Limb (tissue), 2 donors: ENCODE data around the gene RELL1.

Experiments
- DNase-seq, 2 donors: peaks; one replicate each; pipeline ENCODE4 v3.0.0-alpha.2; 2016; ENCODE audit errors: extremely low spot score in 2 of 2

RELL1 gene

DNA sequence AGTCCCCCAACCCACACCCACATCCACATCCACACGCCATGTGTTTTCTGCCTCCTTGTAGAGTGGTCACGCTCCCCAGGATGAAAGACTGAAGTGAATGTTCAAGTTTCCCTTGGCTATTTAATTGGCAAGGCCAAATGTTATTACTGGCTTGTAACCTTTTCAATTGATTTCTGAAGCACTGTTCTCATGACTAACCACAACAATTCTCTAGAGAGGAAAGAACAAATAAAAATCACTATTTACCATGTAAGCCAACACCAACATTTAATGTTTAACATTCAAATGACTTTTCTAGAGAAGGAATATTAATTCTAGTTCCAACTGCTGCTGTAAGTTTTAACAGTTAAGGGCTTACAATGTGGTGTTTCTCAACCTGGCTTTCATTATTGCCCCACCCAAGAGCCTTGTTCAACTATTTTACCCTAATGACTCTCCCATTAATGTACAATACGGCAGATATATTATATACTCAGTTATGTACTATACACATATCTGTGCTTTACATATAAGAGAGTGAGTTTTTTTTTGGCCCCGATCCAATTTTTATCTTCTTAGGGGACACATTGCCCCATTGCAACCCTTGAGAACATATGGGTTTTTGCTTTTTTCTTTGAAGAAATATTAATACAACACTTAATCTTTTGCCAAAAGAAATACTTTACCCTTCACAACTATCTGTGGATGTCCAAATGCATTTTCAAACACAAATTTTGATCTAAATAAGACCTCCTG lies 46.5 kb downstream of the RELL1 start:
- DNase-seq = no peak

DNA sequence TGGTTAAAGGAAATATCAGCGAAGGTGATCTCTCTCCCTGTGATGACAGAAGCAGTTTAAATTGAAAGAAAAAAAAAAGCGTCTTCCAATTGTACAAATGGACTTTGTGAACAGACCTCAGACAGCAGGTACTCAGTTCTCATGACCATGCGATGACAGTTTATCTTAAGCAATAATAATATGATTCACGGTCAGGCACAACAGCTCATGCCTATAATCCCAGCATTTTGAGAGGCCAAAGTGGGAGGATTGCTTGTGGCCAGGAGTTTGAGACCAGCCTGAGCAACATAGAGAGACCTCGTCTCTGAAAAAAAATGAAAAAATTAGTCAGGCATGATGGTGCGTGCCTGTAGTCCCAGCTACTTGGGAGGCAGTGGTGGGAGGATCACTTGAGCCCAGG lies 51.0 kb downstream of the RELL1 start:
- DNase-seq = no peak

GRCh38 chr4:37634180-37634579 lies 52.0 kb downstream of the RELL1 start:
- no peak for DNase-seq

DNA sequence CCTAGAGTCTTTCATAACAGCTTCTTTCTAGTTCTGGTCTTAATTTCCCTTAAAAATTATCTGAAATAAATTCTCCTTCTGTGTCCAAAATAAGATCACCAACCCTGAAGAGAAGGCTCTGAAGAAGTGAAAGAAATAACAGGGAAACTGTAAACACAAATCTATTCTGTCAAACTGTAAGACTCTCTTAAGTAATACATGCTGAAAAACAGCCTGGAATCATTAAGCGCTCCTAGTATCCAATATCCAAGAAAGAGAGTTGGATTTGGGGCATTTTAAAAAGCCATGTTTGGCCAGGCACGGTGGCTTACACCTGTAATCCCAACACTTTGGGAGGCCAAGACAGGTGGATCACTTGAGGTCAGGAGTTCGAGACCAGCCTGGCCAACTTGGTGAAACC lies 53.3 kb downstream of the RELL1 start:
- no peak for DNase-seq

DNA sequence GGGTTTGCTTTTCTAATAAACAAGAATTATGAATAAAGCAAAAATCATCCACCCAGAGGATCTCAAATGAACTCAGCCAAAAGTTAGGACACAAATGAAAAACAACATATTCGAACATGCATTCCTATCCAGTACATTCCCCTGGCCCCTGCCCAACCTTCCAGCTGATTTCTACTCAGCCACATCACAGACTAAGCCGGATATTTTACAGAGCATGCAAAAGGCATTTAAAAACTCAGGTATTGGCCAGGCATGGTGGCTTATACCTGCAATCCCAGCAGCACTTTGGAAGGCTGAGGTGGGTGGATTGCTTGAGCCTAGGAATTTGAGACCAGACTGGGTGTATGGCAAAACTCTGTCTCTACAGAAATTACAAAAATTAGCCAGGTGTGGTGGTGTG lies 54.6 kb downstream of the RELL1 start:
- DNase-seq = peak in 1 of 2 donors; percentile 55

DNA sequence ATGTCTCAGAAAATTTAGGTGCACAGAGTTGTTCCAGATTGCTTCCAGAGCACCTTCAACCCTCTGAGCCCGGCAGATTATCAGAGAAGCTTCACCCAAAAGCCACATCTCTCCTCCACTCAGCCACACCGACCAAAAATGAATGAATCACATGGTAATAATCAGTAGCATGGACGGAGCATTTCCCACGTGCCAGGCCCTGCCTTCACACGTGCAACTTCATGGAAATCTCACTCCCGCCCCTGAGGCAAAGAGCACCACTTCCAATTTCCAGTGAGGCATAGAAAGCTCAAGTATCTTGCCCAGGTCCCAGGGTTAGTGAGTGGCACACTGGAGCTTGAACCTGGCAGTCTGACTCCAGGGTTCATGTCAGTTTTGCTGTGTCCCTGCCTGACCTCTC lies 56.5 kb downstream of the RELL1 start:
- DNase-seq = no peak

DNA sequence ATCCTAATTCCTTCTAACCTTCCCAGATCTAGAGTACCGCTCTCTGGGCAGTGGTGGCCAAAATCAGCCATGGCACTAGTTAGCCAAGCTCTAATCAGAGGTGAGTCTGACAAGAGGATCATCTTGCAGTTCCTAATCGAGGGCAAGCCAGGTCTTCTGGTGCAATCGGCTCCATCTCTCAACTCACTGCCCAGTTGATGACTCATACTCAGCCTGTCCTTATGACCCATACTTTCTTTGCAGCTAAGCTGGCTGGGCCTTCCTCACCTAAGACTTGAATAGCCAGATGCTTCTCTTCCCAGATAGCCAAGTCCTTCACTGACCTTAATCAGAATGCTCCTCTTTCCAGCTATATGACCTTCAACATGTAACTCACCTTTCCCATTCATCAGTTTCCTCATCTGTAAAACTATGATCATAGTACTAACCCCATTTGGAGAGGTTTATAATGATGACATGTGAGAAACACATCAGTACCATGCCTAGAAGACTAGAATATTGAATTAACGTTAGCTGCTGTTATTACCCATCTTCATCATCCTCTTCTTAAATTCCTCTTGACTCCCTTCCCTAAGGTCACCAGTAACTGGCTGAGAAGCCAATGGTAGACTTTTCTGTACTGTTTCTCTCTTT lies 57.1 kb downstream of the RELL1 start:
- no peak for DNase-seq

DNA sequence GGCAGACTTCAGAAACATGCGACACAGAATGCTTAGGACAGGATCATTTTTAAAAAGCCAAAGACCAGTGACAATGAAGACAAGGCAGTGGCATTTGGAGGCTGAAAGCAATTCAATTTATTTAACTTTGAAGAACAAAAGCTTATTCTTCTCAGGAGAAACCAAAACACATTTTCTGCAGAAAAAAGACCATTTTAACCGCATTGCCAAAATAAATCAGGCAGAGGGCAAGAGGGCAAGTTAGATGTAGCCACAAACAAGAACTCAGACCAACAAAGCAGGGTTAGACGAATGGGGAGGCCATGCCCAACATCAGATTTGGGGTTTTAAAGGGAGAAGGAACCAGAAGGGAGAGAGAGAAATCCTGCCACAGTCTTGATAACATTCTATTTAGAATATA lies 58.9 kb downstream of the RELL1 start:
- no peak for DNase-seq

DNA sequence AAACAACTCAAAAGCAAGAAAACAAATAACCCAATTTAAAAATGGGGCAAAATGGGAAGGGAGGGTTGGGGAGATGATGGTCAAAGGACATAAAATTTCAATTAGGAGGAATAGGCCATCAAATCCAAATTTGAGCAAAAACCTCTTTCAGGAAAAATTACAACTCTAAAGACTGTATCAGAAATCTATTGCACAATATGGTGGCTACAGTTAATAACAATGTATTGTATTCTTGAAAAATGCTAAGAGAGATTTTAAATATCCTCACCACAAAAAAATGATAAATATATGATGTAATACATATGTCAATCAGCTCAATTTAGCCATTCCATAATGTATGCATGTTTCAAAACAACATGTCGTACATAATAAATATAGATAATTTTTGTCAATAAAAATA lies 60.7 kb downstream of the RELL1 start:
- no peak for DNase-seq

- no peak for DNase-seq
Measured at GRCh38 chr4:37623940-37624339, 62.2 kb downstream of the RELL1 start.

DNA sequence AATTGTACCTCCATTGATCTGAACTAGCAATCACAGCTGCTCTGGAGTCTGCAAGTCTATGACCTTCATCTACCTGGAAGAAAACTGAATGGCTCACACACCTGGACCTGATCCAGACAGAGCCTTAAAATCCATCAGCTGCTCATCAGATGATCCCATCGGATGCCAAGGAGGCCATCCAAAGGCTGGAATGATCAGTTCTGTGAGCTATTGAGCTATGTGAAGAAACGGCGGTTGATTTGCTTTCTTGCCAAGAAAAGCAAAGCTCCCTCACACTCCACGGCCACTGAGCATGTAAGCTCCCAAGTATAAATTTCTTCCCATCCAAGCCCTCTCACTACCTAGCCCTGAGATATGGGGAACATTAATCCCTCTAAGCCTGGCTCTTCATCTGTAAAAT lies 63.1 kb downstream of the RELL1 start:
- DNase-seq = no peak

GRCh38 chr4:37620176-37620575 lies 66.0 kb downstream of the RELL1 start:
- DNase-seq = no peak

GRCh38 chr4:37615720-37616063 lies 70.5 kb downstream of the RELL1 start:
- DNase-seq = no peak

GRCh38 chr4:37615059-37615719 lies 71.0 kb downstream of the RELL1 start:
- no peak for DNase-seq

GRCh38 chr4:37612811-37613210 lies 73.4 kb downstream of the RELL1 start:
- DNase-seq = no peak

DNA sequence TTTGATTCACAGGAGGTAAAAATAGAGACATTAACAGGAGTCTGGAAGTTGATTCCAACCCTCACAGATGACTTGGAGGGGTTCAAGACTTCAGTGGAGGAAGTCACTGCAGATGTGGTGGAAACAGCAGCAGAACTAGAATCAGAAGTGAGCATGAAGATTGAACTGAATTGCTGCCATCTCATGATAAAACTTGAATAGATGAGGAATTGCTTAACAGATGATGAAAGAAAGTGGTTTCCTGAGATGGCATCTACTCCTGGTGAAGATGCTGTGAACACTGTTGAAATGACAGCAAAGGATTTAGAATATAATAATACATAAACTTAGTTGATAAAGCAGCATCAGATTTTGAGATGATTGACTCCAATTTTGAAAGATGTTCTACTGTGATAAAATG lies 76.5 kb downstream of the RELL1 start:
- no peak for DNase-seq

GRCh38 chr4:37607018-37607417 lies 79.2 kb downstream of the RELL1 start:
- DNase-seq = no peak

DNA sequence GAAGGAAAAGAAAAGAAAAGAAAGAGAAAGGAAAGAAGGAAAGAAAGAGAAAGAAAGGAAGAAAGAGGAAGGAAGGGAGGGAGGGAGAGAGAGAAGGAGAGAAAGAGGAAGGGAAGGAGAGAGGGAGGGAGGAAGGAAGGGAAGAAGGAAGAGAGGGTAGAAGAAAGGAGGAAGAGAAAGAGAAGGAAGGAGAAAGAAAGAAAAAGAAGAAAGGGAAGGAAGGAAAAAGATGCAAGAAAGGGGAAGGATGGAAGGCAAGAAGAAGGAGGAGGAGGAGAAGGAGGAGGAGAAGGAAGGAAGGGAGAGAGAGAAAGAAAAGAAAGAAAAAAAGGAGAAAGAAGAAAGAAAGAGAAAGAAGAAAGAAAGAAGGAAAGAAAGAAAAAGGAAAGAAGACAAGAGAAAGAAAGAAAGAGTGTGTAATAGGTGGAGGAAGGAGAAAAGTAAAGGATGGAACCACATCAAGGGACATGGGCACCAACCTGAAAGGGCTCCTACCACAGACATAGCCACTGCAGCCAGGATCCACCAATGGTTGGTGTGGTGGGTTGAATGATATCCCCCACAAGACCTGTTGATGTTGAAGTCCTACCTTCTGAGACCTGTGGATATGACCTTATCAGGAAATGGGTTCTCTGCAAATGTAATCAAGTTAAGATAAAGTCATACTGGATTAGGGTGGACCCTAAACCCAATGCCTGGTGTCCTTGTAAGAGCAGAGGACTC lies 80.2 kb downstream of the RELL1 start:
- no peak for DNase-seq

- DNase-seq = no peak
Measured at GRCh38 chr4:37604461-37604860, 81.7 kb downstream of the RELL1 start.

DNA sequence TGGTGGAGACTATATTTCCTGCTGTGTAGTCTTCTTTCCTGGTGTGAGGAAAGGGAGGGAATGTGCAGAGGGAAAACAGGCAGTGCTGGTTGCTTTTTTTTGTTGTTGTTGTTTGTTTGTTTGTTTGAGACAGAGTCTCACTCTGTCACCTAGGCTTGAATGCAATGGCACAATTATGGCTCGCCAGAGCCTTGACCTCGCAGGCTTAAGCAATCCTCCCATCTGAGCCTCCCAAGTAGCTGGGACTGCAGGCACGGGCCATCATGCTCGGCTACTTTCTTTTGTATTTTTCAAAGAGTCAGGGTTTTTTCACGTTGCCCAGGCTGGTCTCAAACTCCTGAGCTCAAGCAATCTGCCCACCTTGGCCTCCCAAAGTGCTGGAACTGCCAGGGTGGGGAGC lies 82.5 kb downstream of the RELL1 start:
- no peak for DNase-seq

DNA sequence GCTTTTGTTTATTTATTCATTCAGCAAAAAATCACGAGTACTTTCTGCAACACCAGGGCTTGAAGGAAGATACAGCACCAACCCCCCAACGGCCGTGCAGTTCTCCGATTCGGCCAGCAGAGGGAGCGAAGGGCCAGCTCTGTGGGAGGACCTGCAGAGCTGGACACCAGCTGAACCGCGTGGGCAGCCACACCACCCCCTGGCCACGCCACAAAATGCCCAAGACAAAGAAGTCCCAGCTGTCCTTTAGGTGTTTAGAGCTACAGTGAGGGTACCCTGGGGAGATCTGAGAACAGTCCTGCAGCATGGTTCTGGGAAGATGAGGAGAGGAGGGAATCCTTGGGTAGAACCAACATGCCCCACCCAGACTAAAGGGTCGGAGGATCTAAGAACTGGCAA lies 83.1 kb downstream of the RELL1 start:
- peak; percentile 57 to 88 for DNase-seq

- DNase-seq = no peak
Measured at GRCh38 chr4:37602454-37603069, 83.6 kb downstream of the RELL1 start.
